Upper lobe of left lung (tissue), 6 donors: ENCODE data around the gene AHRR. TPM values are rescaled to one million over a fixed set of nuclear protein-coding genes. Genes with fewer than 3 reads are reported as not detected.

ENCODE experiments used
- ATAC-seq, 2 donors: fragments of 200-7000 bp; cut with Tn5 transposase; one replicate each; pipeline ENCODE4 v1.9.1; 2022; ENCODE audit warnings: mild to moderate bottlenecking in 2 of 2, moderate library complexity in 2 of 2; ENCODE audit not compliant: low FRiP score in 2 of 2
- DNase-seq, 2 donors: peaks; one replicate each; pipeline ENCODE4 v3.0.0-alpha.2; 2019 to 2020
- H3K27ac ChIP-seq, 4 donors: fragments of 200-600 bp; sonication (generic); one replicate each; pipeline ENCODE4 v1.5.1; 2016 to 2019
- H3K27me3 ChIP-seq, 4 donors: fragments of 200-600 bp; sonication (generic); one replicate each; pipeline ENCODE4 v1.5.1; 2017 to 2019
- H3K36me3 ChIP-seq, 4 donors: fragments of 200-600 bp; sonication (generic); one replicate each; pipeline ENCODE4 v1.5.1; 2016 to 2019
- H3K4me1 ChIP-seq, 4 donors: fragments of 200-600 bp; sonication (generic); one replicate each; pipeline ENCODE4 v1.5.1; 2018 to 2019
- H3K4me3 ChIP-seq, 4 donors: fragments of 200-600 bp; sonication (generic); one replicate each; pipeline ENCODE4 v1.5.1; 2017 to 2019; ENCODE audit warnings: mild to moderate bottlenecking in 2 of 4, moderate library complexity in 1 of 4
- H3K9me3 ChIP-seq, 4 donors: fragments of 200-600 bp; sonication (generic); one replicate each; pipeline ENCODE4 v1.5.1; 2018 to 2019
- CTCF ChIP-seq, 6 experiments: fragments of 450-650 bp in 4 of 6; fragments of 200-600 bp in 2 of 6; sonication (generic) in 2 of 6; IDR thresholded peaks; one replicate each; pipeline ENCODE4 v1.5.1; 2016 to 2019; ENCODE audit warnings: antibody characterized with exemption in 6 of 6
- EP300 ChIP-seq, 4 donors: sonication (generic); formaldehyde crosslinking; IDR thresholded peaks; one replicate each; pipeline ENCODE4 v1.5.1; 2017; ENCODE audit warnings: antibody characterized with exemption in 4 of 4, control low read depth in 2 of 4
- POLR2A ChIP-seq, 4 donors: fragments of 450-650 bp; IDR thresholded peaks; one replicate each; pipeline ENCODE4 v1.5.1; 2016 to 2017; ENCODE audit warnings: antibody characterized with exemption in 4 of 4, mild to moderate bottlenecking in 2 of 4
- POLR2AphosphoS5 ChIP-seq, 2 donors: sonication (generic); formaldehyde crosslinking; IDR thresholded peaks; one replicate each; pipeline ENCODE4 v1.5.1; 2017; ENCODE audit warnings: antibody characterized with exemption in 2 of 2
- WGBS, 2 donors: methylation state at CpG; one replicate each; pipeline ENCODE4 v1.1.5; 2017 to 2018; 5-methylcytosine and 5-hydroxymethylcytosine counted together
- total RNA-seq, 6 donors: library from RNA; depleted of rRNA in 4 of 6; stranded (reverse); fragments of >200 nt in 4 of 6; gene quantifications; one replicate each; pipeline versions ENCODE4 v1.1.0 to v1.2.1, GENCODE V29; 2016 to 2021
- donor health status: DM: no; HTN: no; CAD: no; lungs with moderate emphysema.
- donor health status: DM: no; HTN: yes; CAD: no; lungs with severe emphysema.

AHRR gene
- total RNA-seq, 6 donors from 2014 or later = 1.3 to 8.6 (median 4.4) TPM

- peaks cover 0 to 6% (median 0%) of the 10 kb centered on the region in 4 donors for H3K4me1 ChIP-seq
- H3K27me3 ChIP-seq = no peaks in the 10 kb centered on the region
- H3K4me3 ChIP-seq = no peak overlapping the region
- no peaks in the 10 kb centered on the region for H3K36me3 ChIP-seq
- no peak overlapping the region for H3K27ac ChIP-seq
- TF ChIP-seq EP300 (IDR thresholded peaks at IDR 0.05) (no peak), CTCF (IDR thresholded peaks at IDR 0.05) (no peak), POLR2AphosphoS5 (IDR thresholded peaks at IDR 0.05) (no peak), POLR2A (IDR thresholded peaks at IDR 0.05) (no peak)
- no peaks in the 10 kb centered on the region for H3K9me3 ChIP-seq
- 88 to 93% methylated on average over 8 to 10 of the region's 10 CpGs for WGBS, 2 donors
- no peak for ATAC-seq
- DNase-seq = no peak
Measured at GRCh38 chr5:393846-394275, 72.3 kb downstream of the AHRR start.

- 78 to 87% methylated on average over 7 to 18 of the region's 18 CpGs for WGBS, 2 donors
- TF ChIP-seq POLR2AphosphoS5 (IDR thresholded peaks at IDR 0.05) = no peak
- TF ChIP-seq POLR2A (IDR thresholded peaks at IDR 0.05) = no peak
- TF ChIP-seq CTCF (IDR thresholded peaks at IDR 0.05) = no peak
- TF ChIP-seq EP300 (IDR thresholded peaks at IDR 0.05) = no peak
- Histone ChIP-seq H3K9me3 (no peaks in the 10 kb centered on the region), H3K27ac (peak overlapping the region in 1 of 4 donors; percentile 50), H3K27me3 (no peaks in the 10 kb centered on the region), H3K36me3 (no peaks in the 10 kb centered on the region), H3K4me3 (no peak overlapping the region), H3K4me1 (peaks cover 0 to 15% (median 2%) of the 10 kb centered on the region in 4 donors)
- ATAC-seq (peak in 1 of 2 donors; percentile 24), DNase-seq (peak in 1 of 2 donors; percentile 75)
Measured at GRCh38 chr5:394671-395155, 73.2 kb downstream of the AHRR start.

- H3K27me3 ChIP-seq = no peaks in the 10 kb centered on the region
- ATAC-seq (peak in 1 of 2 donors; percentile 42), DNase-seq (peak in 1 of 2 donors; percentile 73)
- no peaks in the 10 kb centered on the region for H3K36me3 ChIP-seq
- peaks cover 0 to 21% (median 7%) of the 10 kb centered on the region in 4 donors for H3K4me1 ChIP-seq
- H3K4me3 ChIP-seq = no peak overlapping the region
- 75% methylated on average over 12 to 16 of the region's 21 CpGs for WGBS, 2 donors
- peak overlapping the region in 1 of 4 donors; percentile 50 for H3K27ac ChIP-seq
- TF ChIP-seq CTCF (IDR thresholded peaks at IDR 0.05) (no peak), POLR2AphosphoS5 (IDR thresholded peaks at IDR 0.05) (no peak), POLR2A (IDR thresholded peaks at IDR 0.05) (no peak), EP300 (IDR thresholded peaks at IDR 0.05) (no peak)
- no peaks in the 10 kb centered on the region for H3K9me3 ChIP-seq
Measured at GRCh38 chr5:395156-395920, 73.8 kb downstream of the AHRR start.

- Histone ChIP-seq H3K27me3 (no peaks in the 10 kb centered on the region), H3K9me3 (no peaks in the 10 kb centered on the region), H3K36me3 (no peaks in the 10 kb centered on the region), H3K4me1 (peaks cover 0 to 27% (median 7%) of the 10 kb centered on the region in 4 donors), H3K4me3 (no peak overlapping the region), H3K27ac (peak overlapping the region in 1 of 4 donors; percentile 50)
- TF ChIP-seq CTCF (IDR thresholded peaks at IDR 0.05) (no peak), EP300 (IDR thresholded peaks at IDR 0.05) (no peak)
- ATAC-seq (peak in 1 of 2 donors; percentile 24), DNase-seq (no peak)
- WGBS, 2 donors = 92 to 97% methylated on average over 12 of the region's 17 CpGs
Measured at GRCh38 chr5:395921-396530, 74.5 kb downstream of the AHRR start.
